Activated CD4-positive, alpha-beta T cell treated with anti-CD3 and anti-CD28 coated beads, Interleukin-2, amount 50 U/mL, for 16 hours (primary cell): ENCODE results near the gene BMPER.
A peak's percentile ranks its signal among the peaks of the same experiment; 100 is the strongest.

Source experiments
- DNase-seq: peaks from one replicate; pipeline ENCODE4 v3.0.0-alpha.2; 2020

Gene BMPER

GRCh38 chr7:33973231-33974015 lies 68.1 kb downstream of the BMPER start:
- DNase-seq, result no peak

DNA sequence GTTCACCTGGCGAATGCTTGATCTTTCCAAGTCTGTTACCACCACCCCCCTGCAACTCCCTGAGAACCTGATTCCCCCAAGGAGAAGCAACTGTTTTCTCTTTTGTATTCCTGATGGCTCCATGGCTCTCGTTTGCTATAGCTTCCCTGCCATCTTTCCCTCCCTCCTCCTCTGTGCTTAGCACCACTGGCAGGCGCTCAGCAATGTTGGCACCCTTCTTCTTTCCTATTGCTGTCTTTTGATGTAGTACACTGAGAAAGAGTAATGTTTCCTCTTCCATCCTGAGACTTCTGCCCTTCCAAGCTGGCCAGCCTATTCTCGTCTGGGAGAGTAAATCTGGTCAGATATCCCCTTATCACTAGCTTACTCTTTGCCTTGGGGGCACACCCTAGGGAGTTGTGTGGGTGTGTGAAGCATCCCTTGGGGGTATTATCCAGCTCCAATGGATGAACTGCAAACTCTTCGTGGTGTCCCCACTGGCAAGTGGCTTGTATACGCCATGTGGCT lies 74.0 kb downstream of the BMPER start:
- no peak for DNase-seq

DNA sequence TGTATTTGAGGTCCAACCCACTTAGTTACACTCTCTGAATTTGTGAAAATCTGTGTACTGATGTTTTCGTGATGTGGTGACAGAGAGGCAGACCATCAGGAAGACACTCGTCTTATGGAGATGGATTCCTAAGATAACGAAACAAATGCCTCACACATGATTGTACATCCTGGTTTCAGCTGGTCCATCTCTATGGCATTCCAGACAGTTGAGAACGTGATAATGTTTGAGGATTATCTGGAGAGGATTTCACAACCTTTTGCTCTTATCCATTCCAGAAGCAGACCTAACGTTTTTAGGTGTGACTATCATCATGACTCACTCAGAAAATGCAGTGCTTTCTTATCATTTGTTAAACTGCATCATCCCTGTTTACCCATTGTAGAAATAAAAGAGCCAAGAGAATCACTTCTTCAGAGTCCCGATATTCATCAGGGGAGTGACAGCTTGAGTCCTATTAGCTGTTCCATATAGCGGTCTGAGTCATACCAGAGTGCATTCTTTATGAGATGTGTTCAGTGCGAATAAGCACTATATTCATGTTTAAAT lies 74.5 kb downstream of the BMPER start:
- DNase-seq, result no peak

GRCh38 chr7:33981226-33981625 lies 75.9 kb downstream of the BMPER start:
- DNase-seq, result no peak

DNA sequence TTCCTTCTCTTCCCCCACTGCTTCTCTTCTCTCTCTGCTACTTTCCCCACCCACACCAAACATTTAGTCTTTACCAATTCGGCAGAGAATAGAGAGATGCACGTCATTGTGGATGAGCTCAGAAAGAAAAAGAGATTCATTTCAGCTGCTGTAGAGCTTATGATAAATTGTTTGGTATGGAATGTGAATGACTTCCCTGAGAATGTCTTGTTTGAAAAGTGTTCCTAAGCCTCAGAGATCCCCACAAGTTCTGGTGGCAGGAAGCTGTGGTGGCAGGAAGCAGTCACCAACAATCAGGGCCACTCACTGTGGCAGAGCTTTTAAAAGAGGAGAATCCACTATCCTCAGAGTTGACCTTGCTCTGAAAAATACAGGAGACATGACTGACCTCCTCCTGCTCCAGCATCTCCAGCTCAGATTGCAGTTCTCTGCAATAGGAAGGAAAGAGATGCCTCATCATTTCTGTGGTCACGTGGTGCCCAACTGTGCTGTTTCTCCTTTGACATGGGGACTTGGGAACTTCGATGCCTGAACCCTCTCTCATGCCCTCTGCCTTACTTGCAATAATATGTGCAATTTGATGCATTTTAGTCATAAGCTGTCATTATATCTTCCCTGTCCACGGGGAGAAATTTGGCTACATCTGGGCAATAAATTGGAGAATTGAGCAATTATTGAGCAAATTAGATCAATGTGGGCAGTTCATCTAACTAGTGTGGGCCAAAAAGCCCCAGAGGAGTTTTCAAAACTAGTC lies 76.5 kb downstream of the BMPER start:
- no peak for DNase-seq

- no peak for DNase-seq
Measured at GRCh38 chr7:33982425-33982786, 77.1 kb downstream of the BMPER start.

GRCh38 chr7:33986451-33986850 lies 81.1 kb downstream of the BMPER start:
- no peak for DNase-seq

- DNase-seq, result peak; percentile 1
Measured at GRCh38 chr7:33986951-33987947, 81.9 kb downstream of the BMPER start.

DNA sequence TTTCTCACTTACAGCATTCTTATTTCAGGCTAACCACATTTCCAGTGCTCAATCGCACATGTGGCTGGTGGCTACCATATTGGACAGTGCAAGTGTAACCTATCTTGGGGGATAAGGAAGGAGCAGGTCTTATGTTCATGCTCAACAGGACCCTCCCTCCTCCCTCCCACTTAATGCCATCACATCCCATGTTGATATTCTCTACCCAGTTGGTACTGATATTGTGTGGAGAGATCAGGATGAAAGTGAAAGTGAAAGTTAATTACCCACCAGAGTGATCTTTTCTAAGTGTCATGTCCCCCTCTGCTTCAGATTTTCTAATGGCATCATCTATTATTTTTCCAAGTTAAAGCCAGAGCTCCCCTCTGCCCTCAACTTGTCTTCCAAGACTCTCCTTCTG lies 91.6 kb downstream of the BMPER start:
- no peak for DNase-seq

DNA sequence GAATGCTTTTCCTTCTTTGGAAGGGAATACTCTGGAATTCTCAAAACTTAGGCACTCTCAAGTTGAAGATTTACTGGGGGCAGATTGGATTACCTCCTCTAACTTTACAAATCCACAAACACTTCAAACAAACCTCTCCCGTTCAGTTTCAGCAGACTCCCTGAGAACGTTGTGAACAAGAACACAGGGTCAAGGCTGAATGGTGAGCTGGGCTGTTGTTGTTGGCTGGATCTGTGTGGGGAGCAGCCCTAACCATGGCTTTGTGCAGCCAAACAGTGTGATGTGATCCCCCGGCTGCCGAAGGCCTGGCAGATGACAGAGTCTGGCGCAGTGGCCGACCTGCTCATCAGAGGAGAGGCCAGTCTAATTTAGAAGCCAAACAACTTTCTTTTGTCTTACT lies 93.1 kb downstream of the BMPER start:
- DNase-seq, result no peak

GRCh38 chr7:34011017-34011695 lies 105.8 kb downstream of the BMPER start:
- DNase-seq, result no peak

GRCh38 chr7:34011696-34012095 lies 106.4 kb downstream of the BMPER start:
- no peak for DNase-seq

- DNase-seq, result no peak
Measured at GRCh38 chr7:34013421-34013820, 108.1 kb downstream of the BMPER start.

- no peak for DNase-seq
Measured at GRCh38 chr7:34015651-34016050, 110.3 kb downstream of the BMPER start.

DNA sequence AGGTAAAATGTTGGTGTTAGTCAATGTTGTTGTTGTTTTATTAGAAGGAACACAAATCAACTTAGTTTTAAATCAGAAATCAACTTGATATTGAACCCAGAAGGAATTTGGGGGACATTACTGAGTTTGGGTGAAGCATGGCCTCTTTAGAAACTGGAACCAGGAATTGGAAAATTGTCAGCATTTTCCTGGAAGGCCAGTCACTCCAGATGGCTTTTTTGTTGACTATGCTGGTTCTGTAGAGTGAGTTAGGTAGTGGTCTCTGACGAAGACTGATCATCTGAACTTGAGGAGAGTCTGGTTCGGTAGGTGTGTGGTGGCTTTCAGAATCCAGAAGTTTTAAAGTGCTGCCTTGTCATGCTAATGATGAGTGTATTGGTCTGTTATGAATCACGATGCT lies 111.5 kb downstream of the BMPER start:
- DNase-seq, result no peak

DNA sequence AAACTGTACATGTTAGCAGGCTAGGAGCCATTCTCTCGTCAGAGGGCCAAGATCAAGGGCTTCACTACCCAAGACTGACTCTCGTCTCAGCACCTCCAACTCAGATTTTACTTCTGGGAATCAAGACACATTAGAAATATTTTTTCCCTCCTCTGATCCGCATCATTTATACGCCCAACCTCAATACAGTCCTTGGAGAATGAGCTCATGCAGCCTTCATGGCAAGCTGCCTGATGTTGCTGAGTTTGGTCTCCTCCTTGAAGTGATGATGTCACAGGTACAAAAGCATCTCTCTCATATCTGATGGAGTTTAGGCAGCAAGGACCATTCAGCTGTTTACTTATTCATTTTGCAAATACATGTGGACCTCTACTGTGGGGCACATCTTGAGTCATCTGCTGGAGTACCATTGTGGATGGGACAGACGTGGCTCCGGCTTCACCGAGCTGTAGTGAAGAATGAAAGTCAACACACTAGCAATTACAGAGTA lies 114.0 kb downstream of the BMPER start:
- DNase-seq, result no peak

GRCh38 chr7:34022626-34023025 lies 117.3 kb downstream of the BMPER start:
- DNase-seq, result no peak

DNA sequence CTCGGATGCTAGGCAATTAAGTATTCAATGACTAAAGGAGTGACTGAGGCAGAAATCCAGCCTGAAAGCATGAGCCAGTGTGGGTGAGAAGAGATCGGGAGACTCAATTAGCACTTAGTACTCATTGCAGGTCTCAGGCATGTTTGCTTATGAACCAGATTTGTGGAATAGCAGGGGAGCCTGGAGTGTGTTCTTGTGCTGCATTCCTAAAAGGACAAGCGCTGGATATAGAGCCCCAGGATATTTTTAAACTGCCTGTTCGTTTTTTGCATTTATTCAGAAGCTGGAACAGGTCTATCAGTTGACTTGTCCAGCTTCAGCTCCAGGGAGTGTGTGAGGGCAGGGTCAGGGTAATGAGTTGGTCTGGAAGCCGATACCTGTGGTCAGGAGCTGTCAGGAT lies 120.3 kb downstream of the BMPER start:
- no peak for DNase-seq

DNA sequence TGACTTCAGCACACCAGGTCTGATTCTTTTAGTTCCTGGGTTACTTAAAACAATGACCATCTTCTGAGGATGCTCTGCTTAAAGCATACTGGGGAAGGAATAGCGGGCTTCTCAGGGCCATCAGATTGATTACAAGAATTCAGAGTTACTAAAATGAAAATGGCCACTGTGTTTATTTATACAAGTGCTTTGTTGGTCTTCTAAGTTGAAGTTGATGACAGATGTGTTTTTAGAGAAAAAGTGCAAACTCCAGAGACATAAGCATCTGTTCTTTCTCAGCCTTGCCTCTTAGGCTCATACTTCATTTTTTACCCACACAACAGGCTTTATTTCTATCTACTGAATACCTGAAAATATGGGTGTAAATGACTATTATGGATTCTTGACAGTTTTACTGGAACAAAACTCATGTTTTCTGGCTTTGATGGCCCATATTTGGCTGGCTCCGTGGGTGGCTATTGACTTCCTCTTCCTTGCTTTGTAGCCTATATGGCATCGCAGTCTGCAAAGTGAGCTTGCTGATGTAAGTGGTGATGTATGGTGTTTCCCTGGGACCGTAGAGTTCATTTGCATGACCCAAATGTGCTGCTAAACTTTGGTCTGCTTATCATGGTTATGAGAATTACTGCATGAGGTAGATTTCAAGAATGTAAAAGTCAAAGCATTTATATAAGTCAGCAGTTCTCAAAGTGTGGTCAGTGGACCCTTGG lies 121.3 kb downstream of the BMPER start:
- no peak for DNase-seq

DNA sequence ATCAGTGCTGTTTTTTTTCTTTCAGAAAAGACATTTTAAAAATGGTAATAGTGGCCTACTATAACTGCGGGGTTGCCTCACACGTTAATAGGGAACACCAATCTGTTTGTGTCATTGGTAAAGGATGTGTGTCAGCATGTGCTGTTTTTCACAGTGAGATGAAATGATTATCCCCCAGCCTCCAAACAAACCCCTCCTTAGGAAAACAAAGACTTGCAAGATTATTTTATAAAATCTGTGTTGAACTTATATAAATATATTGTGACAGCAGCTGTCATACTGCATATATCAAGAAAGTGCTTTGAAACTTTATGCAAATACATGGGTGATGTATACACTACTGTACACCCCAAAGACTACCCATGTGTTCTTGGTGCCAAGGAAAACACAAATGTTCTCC lies 125.8 kb downstream of the BMPER start:
- DNase-seq, result no peak

GRCh38 chr7:34034728-34035127 lies 129.4 kb downstream of the BMPER start:
- DNase-seq, result no peak
